Kidney (tissue), 14 donors: ENCODE data around the gene GUCA1A. TPM values are rescaled to one million over a fixed set of nuclear protein-coding genes. Genes with fewer than 3 reads are reported as not detected.
A peak's percentile ranks its signal among the peaks of the same experiment; 100 is the strongest.

Source experiments
- DNase-seq, 5 donors: peaks; one replicate each; pipeline ENCODE4 v3.0.0-alpha.2; 2013 to 2020
- FAIRE-seq: peaks from 2 replicates; lab custom pipeline; 2012; peaks lifted over from hg19 to GRCh38; lab: Jason Lieb, UNC
- H3K27ac ChIP-seq, 2 donors: one replicate each; pipeline ENCODE4 v1.7.0; 2013; ENCODE audit warnings: low read depth in 2 of 2, low read length in 2 of 2, inconsistent platforms in 1 of 2
- H3K27me3 ChIP-seq: one replicate; pipeline ENCODE4 v1.7.1; 2013; ENCODE audit warnings: low read length, inconsistent platforms; ENCODE audit not compliant: control insufficient read depth, insufficient read depth
- H3K36me3 ChIP-seq, 3 donors: one replicate each; pipeline versions ENCODE4 v1.7.0 to v1.7.1; 2013; ENCODE audit warnings: low read length in 3 of 3, control low read depth in 1 of 3, inconsistent platforms in 1 of 3; ENCODE audit not compliant: insufficient read depth in 3 of 3, control insufficient read depth in 2 of 3
- H3K4me1 ChIP-seq, 3 donors: one replicate each; pipeline versions ENCODE4 v1.7.0 to v1.7.1; 2013; ENCODE audit warnings: low read length in 3 of 3, inconsistent platforms in 1 of 3, low read depth in 1 of 3; ENCODE audit not compliant: control insufficient read depth in 2 of 3, insufficient read depth in 2 of 3
- H3K4me3 ChIP-seq, 3 donors: one replicate each; pipeline versions ENCODE4 v1.7.0 to v1.8.1; 2013; ENCODE audit warnings: low read length in 3 of 3, control low read depth in 1 of 3, inconsistent platforms in 1 of 3
- H3K9ac ChIP-seq, 3 donors: one replicate each; pipeline versions ENCODE4 v1.7.0 to v1.7.1; 2013; ENCODE audit warnings: low read length in 3 of 3, control low read depth in 1 of 3, inconsistent platforms in 1 of 3
- H3K9me3 ChIP-seq, 3 donors: one replicate each; pipeline versions ENCODE4 v1.7.0 to v1.7.1; 2013; ENCODE audit warnings: low read length in 3 of 3, control low read depth in 1 of 3, inconsistent platforms in 1 of 3; ENCODE audit not compliant: control insufficient read depth in 2 of 3, insufficient read depth in 1 of 3
- intact Hi-C: fragments of 100-400 bp; cut with DNase I; formaldehyde crosslinking; loops from one replicate; pipeline ENCODE4 v1.11.1; 2022
- polyA plus RNA-seq: library from polyadenylated mRNA; stranded (reverse); fragments of 350-450 nt; fragmentation: Illumina TruSeq; extraction: RNeasy Lipid Tissue Mini Kit (QIAGEN cat#74804); gene quantifications from one replicate; pipeline ENCODE4 v1.2.3, GENCODE V29; 2014; ENCODE audit warnings: low read depth, low replicate concordance; ENCODE audit not compliant: insufficient read depth
- total RNA-seq: library from RNA; stranded (reverse); fragmentation: NEBNext Ultra II Directional; extraction: Animal tissue kit (Norgen Biotek cat#: 25700); gene quantifications from one replicate; pipeline ENCODE4 v1.2.1, GENCODE V29; 2021
- TF ChIP-seq, protein P1 (sequence below): IDR thresholded peaks from 3 replicates; pipeline ENCODE4 v1.5.1; 2012; ENCODE audit warnings: mild to moderate bottlenecking, moderate library complexity, borderline replicate concordance; ENCODE audit not compliant: insufficient read depth; ENCODE audit errors: extremely low read depth
- donor health status: control.
- donor health status: control.
- donor health status: control.
- donor health status: control.
- donor health status: control.
- donor health status: DM: yes; HTN: yes; CAD: no.
- donor health status: Normal renal cell carcinoma (clear cell type).

The GUCA1A gene
- total and polyA plus RNA-seq, 2 donors from 2014 or later, result not detected

DNA sequence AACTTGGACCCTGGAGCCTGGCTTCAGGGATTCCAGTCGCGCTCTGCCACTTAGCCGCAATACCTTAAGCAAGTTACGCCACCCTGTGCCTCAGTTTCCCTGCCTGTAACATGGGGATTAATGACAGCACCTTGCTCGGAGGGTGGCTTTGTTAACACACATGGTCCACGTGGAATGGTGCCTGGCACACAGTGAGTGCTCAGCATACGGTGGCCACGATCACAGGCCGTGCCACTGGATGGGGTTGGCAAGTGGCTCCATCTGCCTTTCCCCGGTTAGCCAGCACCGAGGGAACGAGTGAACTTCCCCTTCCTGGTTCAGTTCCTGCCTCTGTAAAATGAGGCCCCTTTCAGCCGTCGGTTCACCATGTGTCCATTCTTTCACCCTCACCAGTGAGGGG is 47.9 kb upstream of the GUCA1A start:
- no peaks in the 10 kb centered on the region for H3K9me3 ChIP-seq
- H3K27ac ChIP-seq, result no peak overlapping the region
- no peak for FAIRE-seq
- peaks cover 0 to 4% (median 0%) of the 10 kb centered on the region in 3 donors for H3K4me1 ChIP-seq
- H3K27me3 ChIP-seq, result no peaks in the 10 kb centered on the region
- intact Hi-C loops, result no loop called here
- TF ChIP-seq, protein P1, sequence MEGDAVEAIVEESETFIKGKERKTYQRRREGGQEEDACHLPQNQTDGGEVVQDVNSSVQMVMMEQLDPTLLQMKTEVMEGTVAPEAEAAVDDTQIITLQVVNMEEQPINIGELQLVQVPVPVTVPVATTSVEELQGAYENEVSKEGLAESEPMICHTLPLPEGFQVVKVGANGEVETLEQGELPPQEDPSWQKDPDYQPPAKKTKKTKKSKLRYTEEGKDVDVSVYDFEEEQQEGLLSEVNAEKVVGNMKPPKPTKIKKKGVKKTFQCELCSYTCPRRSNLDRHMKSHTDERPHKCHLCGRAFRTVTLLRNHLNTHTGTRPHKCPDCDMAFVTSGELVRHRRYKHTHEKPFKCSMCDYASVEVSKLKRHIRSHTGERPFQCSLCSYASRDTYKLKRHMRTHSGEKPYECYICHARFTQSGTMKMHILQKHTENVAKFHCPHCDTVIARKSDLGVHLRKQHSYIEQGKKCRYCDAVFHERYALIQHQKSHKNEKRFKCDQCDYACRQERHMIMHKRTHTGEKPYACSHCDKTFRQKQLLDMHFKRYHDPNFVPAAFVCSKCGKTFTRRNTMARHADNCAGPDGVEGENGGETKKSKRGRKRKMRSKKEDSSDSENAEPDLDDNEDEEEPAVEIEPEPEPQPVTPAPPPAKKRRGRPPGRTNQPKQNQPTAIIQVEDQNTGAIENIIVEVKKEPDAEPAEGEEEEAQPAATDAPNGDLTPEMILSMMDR, result no peak
- H3K9ac ChIP-seq, result no peak overlapping the region
- H3K36me3 ChIP-seq, result no peaks in the 10 kb centered on the region
- no peak for DNase-seq
- H3K4me3 ChIP-seq, result no peak overlapping the region

DNA sequence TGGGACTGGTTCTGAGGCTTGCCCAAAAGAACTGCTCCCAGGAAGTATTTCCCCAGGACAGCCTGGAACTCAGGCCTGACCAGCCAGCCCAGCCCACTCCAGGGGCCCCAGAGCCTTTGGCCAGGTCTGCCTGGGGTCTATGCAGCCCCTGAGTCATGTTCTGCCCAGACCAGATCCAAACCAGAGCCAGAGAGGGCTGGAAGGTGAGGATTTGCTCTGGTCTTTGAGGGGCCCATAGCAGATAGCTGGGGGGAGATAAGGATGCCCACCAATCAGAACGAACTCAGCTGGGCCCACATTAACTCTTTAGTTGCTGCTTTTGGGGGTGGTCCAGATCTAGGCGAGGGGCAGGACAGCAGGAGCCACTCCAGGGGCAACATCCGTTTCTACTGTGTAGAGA is 47.5 kb upstream of the GUCA1A start:
- Histone ChIP-seq H3K9ac (no peak overlapping the region), H3K36me3 (no peaks in the 10 kb centered on the region), H3K4me1 (peaks cover 0 to 4% (median 0%) of the 10 kb centered on the region in 3 donors), H3K4me3 (no peak overlapping the region), H3K27ac (no peak overlapping the region), H3K9me3 (no peaks in the 10 kb centered on the region), H3K27me3 (no peaks in the 10 kb centered on the region)
- FAIRE-seq (no peak), DNase-seq (no peak)
- TF ChIP-seq, protein P1, result no peak
- intact Hi-C loops, result no loop called here

DNA sequence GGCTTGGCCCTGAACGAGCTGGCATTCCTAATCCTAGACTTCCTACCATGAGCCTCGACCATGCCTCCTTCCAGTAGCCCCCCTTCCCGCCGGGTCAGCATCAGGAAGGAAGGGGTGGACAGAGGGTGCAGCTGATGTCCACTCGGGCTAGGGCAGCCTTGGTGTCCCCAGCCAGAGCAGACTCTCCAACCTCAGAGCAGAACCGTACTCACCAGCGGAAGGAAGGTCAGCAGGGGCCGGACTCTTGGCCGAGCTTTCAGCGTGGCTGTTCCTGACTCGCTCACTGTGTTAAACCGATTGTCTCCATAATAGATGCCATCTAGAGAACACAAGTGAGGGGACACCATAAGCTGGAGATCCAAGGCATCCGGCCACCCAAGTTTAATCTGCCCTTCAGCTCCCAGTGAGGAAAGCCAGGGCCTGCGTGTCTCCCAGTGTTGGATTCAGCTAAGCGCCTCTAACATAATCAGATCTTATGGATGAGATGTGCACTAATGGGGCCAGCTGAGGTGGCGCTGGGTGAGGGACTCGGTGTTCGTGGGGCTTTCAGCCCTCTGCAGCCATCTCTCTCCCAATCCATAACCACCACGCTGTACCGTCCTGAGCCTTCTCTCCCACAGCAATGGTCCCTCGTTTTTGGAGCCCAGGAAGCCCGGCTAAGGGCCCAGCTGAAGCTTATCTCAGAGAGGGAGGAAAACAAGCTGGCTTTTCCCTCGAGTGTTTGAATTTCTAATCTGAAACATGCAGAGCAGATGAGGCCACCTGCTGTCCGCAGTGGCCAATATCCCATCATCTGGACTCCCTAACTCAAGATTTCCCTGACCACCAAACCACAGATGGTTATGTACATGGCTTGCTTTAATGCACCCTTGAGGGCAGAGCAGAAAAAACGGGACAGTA is 44.5 kb upstream of the GUCA1A start:
- DNase-seq, result peak in 2 of 5 donors; percentile 36 to 59
- intact Hi-C loops, result no loop called here
- no peak overlapping the region for H3K27ac ChIP-seq
- FAIRE-seq, result no peak
- no peaks in the 10 kb centered on the region for H3K27me3 ChIP-seq
- H3K9ac ChIP-seq, result no peak overlapping the region
- no peaks in the 10 kb centered on the region for H3K36me3 ChIP-seq
- TF ChIP-seq, protein P1, result no peak
- H3K4me3 ChIP-seq, result no peak overlapping the region
- H3K4me1 ChIP-seq, result peaks cover 0 to 2% (median 0%) of the 10 kb centered on the region in 3 donors
- H3K9me3 ChIP-seq, result no peaks in the 10 kb centered on the region
